ENCODE results near the gene RGL2. TPM values are rescaled to one million over a fixed set of nuclear protein-coding genes. Genes with fewer than 3 reads are reported as not detected.
A peak's percentile ranks its signal among the peaks of the same experiment; 100 is the strongest.

RGL2 gene
- total RNA-seq, 1 donor from 2014 or later: 114 TPM

- intact Hi-C loops (cut with DNase I): no loop called here
- ATAC-seq: no peak
- H3K9me3 ChIP-seq: no peaks in the 10 kb centered on the region
- no peak for DNase-seq
- no peak overlapping the region for H3K4me3 ChIP-seq
- H3K27ac ChIP-seq: no peak overlapping the region
- no peaks in the 10 kb centered on the region for H3K4me1 ChIP-seq
- no peak for TF ChIP-seq CTCF (IDR thresholded peaks at IDR 0.05)
- H3K27me3 ChIP-seq: no peaks in the 10 kb centered on the region
- no peaks in the 10 kb centered on the region for H3K36me3 ChIP-seq
Measured at GRCh38 chr6:33339193-33339592, 40.5 kb upstream of the RGL2 start.

- DNase-seq: no peak
- Histone ChIP-seq H3K4me1 (no peaks in the 10 kb centered on the region), H3K27me3 (no peaks in the 10 kb centered on the region), H3K36me3 (no peaks in the 10 kb centered on the region), H3K27ac (no peak overlapping the region), H3K9me3 (no peaks in the 10 kb centered on the region), H3K4me3 (no peak overlapping the region)
- TF ChIP-seq CTCF (IDR thresholded peaks at IDR 0.05): no peak
- intact Hi-C loops (cut with DNase I): no loop called here
- no peak for ATAC-seq
Measured at GRCh38 chr6:33336495-33336894, 37.8 kb upstream of the RGL2 start.

- Histone ChIP-seq H3K4me1 (no peaks in the 10 kb centered on the region), H3K27ac (no peak overlapping the region), H3K9me3 (no peaks in the 10 kb centered on the region), H3K36me3 (no peaks in the 10 kb centered on the region), H3K4me3 (no peak overlapping the region), H3K27me3 (no peaks in the 10 kb centered on the region)
- intact Hi-C loops (cut with DNase I): no loop called here
- no peak for TF ChIP-seq CTCF (IDR thresholded peaks at IDR 0.05)
- DNase-seq (no peak), ATAC-seq (no peak)
Measured at GRCh38 chr6:33335916-33336315, 37.2 kb upstream of the RGL2 start.

- DNase-seq (no peak), ATAC-seq (peak; percentile 36)
- Histone ChIP-seq H3K27me3 (no peaks in the 10 kb centered on the region), H3K9me3 (no peaks in the 10 kb centered on the region), H3K36me3 (no peaks in the 10 kb centered on the region), H3K27ac (no peak overlapping the region), H3K4me1 (no peaks in the 10 kb centered on the region), H3K4me3 (no peak overlapping the region)
- no peak for TF ChIP-seq CTCF (IDR thresholded peaks at IDR 0.05)
- intact Hi-C loops (cut with DNase I): no loop called here
Measured at GRCh38 chr6:33333666-33334065, 34.9 kb upstream of the RGL2 start.

- no peak overlapping the region for H3K4me3 ChIP-seq
- no peak overlapping the region for H3K27ac ChIP-seq
- H3K27me3 ChIP-seq: no peaks in the 10 kb centered on the region
- DNase-seq: no peak
- intact Hi-C loops (cut with DNase I): no loop called here
- ATAC-seq: no peak
- no peaks in the 10 kb centered on the region for H3K9me3 ChIP-seq
- H3K4me1 ChIP-seq: no peaks in the 10 kb centered on the region
- no peaks in the 10 kb centered on the region for H3K36me3 ChIP-seq
- TF ChIP-seq CTCF (IDR thresholded peaks at IDR 0.05): no peak
Measured at GRCh38 chr6:33330736-33331135, 32.0 kb upstream of the RGL2 start.

- Histone ChIP-seq H3K27ac (no peak overlapping the region), H3K9me3 (no peaks in the 10 kb centered on the region), H3K36me3 (no peaks in the 10 kb centered on the region), H3K4me1 (no peaks in the 10 kb centered on the region), H3K4me3 (no peak overlapping the region), H3K27me3 (no peaks in the 10 kb centered on the region)
- intact Hi-C loops (cut with DNase I): no loop called here
- ATAC-seq (no peak), DNase-seq (no peak)
- TF ChIP-seq CTCF (IDR thresholded peaks at IDR 0.05): no peak
Measured at GRCh38 chr6:33329058-33329457, 30.3 kb upstream of the RGL2 start.
